ENCODE results near the gene RFX7.
A peak's percentile ranks its signal among the peaks of the same experiment; 100 is the strongest.
"Not testable (repeated sequence)": the region's sequence is repeated elsewhere in the genome, so short reads cannot be mapped to it uniquely, and the experiment has no call there.

Gene RFX7

GRCh38 chr15:56199038-56199437, 44.6 kb downstream of the RFX7 start:
- DNase-seq = no peak
- Mint-ChIP-seq H3K27ac (no peak overlapping the region), H3K4me1 (peaks cover 40% of the 10 kb centered on the region), H3K27me3 (no peaks in the 10 kb centered on the region), H3K4me3 (peak overlapping the region in 1 of 2 donors; percentile 8), H3K9me3 (no peaks in the 10 kb centered on the region)
- peak; percentile 81 for ATAC-seq

- H3K27me3 Mint-ChIP-seq = no peaks in the 10 kb centered on the region
- no peak overlapping the region for H3K27ac Mint-ChIP-seq
- peaks cover 24% of the 10 kb centered on the region for H3K4me1 Mint-ChIP-seq
- no peak overlapping the region for H3K4me3 Mint-ChIP-seq
- ATAC-seq (no peak), DNase-seq (no peak)
- no peaks in the 10 kb centered on the region for H3K9me3 Mint-ChIP-seq
Observed at GRCh38 chr15:56194035-56194434, 49.6 kb downstream of the RFX7 start.

DNA sequence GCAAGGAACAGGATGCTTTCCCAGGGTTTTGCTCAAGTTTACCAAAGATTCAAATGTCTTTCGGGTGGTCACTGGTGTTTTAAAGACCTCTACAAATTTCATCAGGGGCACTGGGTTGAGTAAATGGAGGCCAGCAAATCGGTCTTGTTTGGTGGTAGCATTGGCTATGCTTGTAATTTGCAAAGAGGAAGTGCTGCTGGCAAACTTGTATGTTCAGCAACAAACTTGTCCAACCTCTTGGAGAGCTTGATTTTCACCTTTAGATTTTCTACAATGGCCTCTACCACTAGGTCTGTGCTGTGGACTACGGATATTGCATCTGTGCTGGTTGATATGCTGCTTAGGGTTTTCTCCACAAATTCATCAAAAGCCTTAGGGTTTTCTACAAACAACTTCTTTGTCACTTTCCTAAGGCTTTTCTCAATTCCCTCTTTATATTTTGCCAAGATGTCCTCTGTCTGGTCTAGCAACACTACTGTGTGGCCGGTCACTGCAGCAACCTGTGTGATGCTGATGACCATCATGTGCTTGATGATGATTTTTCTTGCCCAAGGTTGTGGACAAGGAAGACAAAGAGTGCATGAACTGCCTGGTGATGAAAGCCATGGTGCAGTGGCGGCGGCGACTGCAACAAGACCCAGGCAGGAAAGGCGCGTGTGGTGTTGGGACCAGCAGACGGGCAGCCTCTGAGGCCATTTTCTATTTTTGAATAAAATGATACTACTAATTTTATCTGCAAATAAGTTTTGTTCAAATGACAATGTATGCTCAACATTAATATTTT, 50.8 kb downstream of the RFX7 start:
- Mint-ChIP-seq H3K27ac (no peak overlapping the region), H3K4me3 (no peak overlapping the region), H3K4me1 (peaks cover 21% of the 10 kb centered on the region), H3K9me3 (no peaks in the 10 kb centered on the region), H3K27me3 (no peaks in the 10 kb centered on the region)
- ATAC-seq = no peak
- DNase-seq = no peak

- H3K9me3 Mint-ChIP-seq = peaks cover 0 to 6% of the 10 kb centered on the region in 2 donors
- H3K27ac Mint-ChIP-seq = no peak overlapping the region
- H3K4me3 Mint-ChIP-seq = no peak overlapping the region
Observed at GRCh38 chr15:56187665-56188064, 56.0 kb downstream of the RFX7 start.

DNA sequence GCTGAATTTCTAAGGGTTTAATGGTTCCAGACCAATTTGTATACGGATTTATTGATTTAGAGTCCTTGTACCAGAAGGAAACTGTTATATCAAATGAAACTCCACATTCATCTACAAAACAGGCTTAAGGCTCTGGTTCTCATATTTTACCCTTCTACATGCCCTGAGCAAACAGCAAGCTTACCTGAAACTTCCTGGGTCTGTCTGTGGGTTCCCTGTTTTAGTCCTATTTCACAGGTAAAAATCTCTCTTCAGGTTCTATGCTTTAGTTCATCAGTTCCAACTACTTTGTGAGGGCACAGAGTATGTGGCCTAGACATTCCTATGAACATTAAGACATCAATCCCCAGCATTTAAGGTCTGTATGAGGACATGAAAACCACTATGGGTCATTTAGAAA, 57.7 kb downstream of the RFX7 start:
- peak overlapping the region in 1 of 2 donors; percentile 5 for H3K4me3 Mint-ChIP-seq
- no peaks in the 10 kb centered on the region for H3K27me3 Mint-ChIP-seq
- peaks cover 47% of the 10 kb centered on the region for H3K4me1 Mint-ChIP-seq
- no peak overlapping the region for H3K27ac Mint-ChIP-seq
- DNase-seq = no peak
- H3K9me3 Mint-ChIP-seq = peaks cover 0 to 6% of the 10 kb centered on the region in 2 donors
- ATAC-seq = no peak

More at GRCh38 chr15:56187665-56188064, 56.0 kb downstream of the RFX7 start:
- no peaks in the 10 kb centered on the region for H3K27me3 Mint-ChIP-seq
- H3K4me1 Mint-ChIP-seq = peaks cover 47% of the 10 kb centered on the region
- DNase-seq (no peak), ATAC-seq (no peak)

DNA sequence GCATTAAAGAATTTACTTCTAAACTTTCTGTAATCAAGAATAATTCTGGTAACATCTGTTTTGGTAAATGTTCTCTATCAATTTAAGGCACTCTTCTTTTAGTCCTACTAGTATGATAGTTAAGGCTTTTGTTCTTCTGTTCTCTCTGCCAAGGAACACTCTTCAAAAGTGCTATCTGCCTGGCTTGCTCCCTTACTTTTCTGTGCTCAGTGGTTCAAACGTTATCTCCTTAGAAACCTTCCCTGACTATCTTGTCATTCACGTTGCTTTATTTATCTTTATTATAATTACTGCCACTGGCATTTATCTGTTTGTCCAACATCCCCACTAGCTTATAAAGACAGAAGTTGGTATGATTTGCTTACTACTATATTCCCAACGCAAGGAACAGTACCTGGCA, 59.2 kb downstream of the RFX7 start:
- DNase-seq (no peak), ATAC-seq (no peak)
- Mint-ChIP-seq H3K4me3 (no peak overlapping the region), H3K9me3 (peaks cover 0 to 6% of the 10 kb centered on the region in 2 donors), H3K27me3 (no peaks in the 10 kb centered on the region), H3K4me1 (peaks cover 38% of the 10 kb centered on the region), H3K27ac (peak overlapping the region in 1 of 2 donors; percentile 25)

DNA sequence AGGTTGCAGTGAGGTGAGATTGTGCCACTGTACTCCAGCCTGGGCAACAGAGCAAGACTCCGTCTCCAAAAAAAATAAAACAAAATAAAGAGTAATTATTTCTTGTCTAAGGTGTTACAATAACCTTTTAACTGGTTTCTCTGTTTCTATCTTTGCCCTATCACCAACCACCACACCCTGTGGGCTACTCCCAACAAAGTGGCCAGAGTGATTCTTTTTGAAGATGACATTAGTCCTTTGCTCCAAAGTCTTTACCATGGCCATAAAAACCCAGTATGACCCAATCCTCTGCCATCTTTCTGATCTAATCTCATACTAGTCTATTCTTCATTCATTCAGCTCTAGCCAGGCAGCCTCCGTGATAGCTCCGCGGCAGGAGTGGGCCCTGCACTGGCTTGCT, 62.8 kb downstream of the RFX7 start:
- H3K27me3 Mint-ChIP-seq = no peaks in the 10 kb centered on the region
- peaks cover 0 to 6% of the 10 kb centered on the region in 2 donors for H3K9me3 Mint-ChIP-seq
- peaks cover 20% of the 10 kb centered on the region for H3K4me1 Mint-ChIP-seq
- H3K4me3 Mint-ChIP-seq = no peak overlapping the region
- ATAC-seq = no peak
- no peak overlapping the region for H3K27ac Mint-ChIP-seq
- DNase-seq = no peak

GRCh38 chr15:56176996-56177395, 66.7 kb downstream of the RFX7 start:
- Mint-ChIP-seq H3K27me3 (no peaks in the 10 kb centered on the region), H3K4me1 (peaks cover 32% of the 10 kb centered on the region), H3K9me3 (peaks cover 2 to 6% of the 10 kb centered on the region in 2 donors), H3K27ac (no peak overlapping the region), H3K4me3 (no peak overlapping the region)
- DNase-seq = no peak
- ATAC-seq = no peak

- no peak overlapping the region for H3K27ac Mint-ChIP-seq
- peaks cover 11 to 14% of the 10 kb centered on the region in 2 donors for H3K9me3 Mint-ChIP-seq
- no peak for ATAC-seq
- H3K4me1 Mint-ChIP-seq = peaks cover 42% of the 10 kb centered on the region
- DNase-seq = no peak
- H3K4me3 Mint-ChIP-seq = no peak overlapping the region
- no peaks in the 10 kb centered on the region for H3K27me3 Mint-ChIP-seq
Observed at GRCh38 chr15:56175788-56176187, 67.9 kb downstream of the RFX7 start.

GRCh38 chr15:56174649-56175048, 69.0 kb downstream of the RFX7 start:
- Mint-ChIP-seq H3K27me3 (no peaks in the 10 kb centered on the region), H3K27ac (no peak overlapping the region), H3K4me3 (no peak overlapping the region), H3K4me1 (peaks cover 49% of the 10 kb centered on the region), H3K9me3 (peaks cover 11 to 18% of the 10 kb centered on the region in 2 donors)
- ATAC-seq = no peak
- DNase-seq = no peak

GRCh38 chr15:56168394-56168793, 75.3 kb downstream of the RFX7 start:
- no peak for DNase-seq
- peak; percentile 88 for ATAC-seq
- Mint-ChIP-seq H3K27me3 (no peaks in the 10 kb centered on the region), H3K27ac (no peak overlapping the region), H3K4me3 (no peak overlapping the region), H3K9me3 (peaks cover 11 to 18% of the 10 kb centered on the region in 2 donors), H3K4me1 (peaks cover 33% of the 10 kb centered on the region)

- peaks cover 36% of the 10 kb centered on the region for H3K4me1 Mint-ChIP-seq
- no peaks in the 10 kb centered on the region for H3K9me3 Mint-ChIP-seq
- H3K27me3 Mint-ChIP-seq = no peaks in the 10 kb centered on the region
- no peak overlapping the region for H3K4me3 Mint-ChIP-seq
- DNase-seq (no peak), ATAC-seq (no peak)
- peak overlapping the region in 1 of 2 donors; percentile 82 for H3K27ac Mint-ChIP-seq
Observed at GRCh38 chr15:56165234-56165633, 78.4 kb downstream of the RFX7 start.

GRCh38 chr15:56160966-56161365, 82.7 kb downstream of the RFX7 start:
- Mint-ChIP-seq H3K27me3 (no peaks in the 10 kb centered on the region), H3K4me1 (peaks cover 33% of the 10 kb centered on the region), H3K27ac (peak overlapping the region; percentile 6 to 78), H3K9me3 (peaks cover 6% of the 10 kb centered on the region in 2 donors), H3K4me3 (peak overlapping the region in 1 of 2 donors; percentile 14)
- no peak for DNase-seq
- ATAC-seq = no peak

DNA sequence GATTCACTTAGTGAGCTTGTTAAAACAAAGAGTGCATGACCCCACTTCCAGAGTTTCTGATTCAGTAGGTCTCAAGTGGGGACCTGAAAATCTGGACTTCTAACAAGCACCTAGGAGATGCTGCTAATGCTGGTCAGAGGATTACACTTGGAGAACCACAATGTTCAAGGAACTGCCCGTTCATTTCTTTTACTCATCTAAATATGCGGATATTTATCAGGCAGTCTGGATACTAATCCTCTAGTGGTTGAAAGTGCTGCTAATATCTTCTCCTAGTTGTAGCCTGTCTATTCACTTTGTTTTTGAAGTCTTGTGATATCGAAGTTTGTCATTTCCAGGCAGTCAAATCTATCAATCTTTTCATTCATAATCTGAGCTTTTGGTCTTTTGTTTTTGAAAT, 86.8 kb downstream of the RFX7 start:
- no peak overlapping the region for H3K27ac Mint-ChIP-seq
- H3K9me3 Mint-ChIP-seq = peaks cover 28 to 34% of the 10 kb centered on the region in 2 donors
- ATAC-seq (no peak), DNase-seq (no peak)
- no peak overlapping the region for H3K4me3 Mint-ChIP-seq
- H3K4me1 Mint-ChIP-seq = peaks cover 38% of the 10 kb centered on the region
- no peaks in the 10 kb centered on the region for H3K27me3 Mint-ChIP-seq

- peaks cover 28 to 42% of the 10 kb centered on the region in 2 donors for H3K9me3 Mint-ChIP-seq
- H3K4me1 Mint-ChIP-seq = peaks cover 30% of the 10 kb centered on the region
- not testable (repeated sequence) for H3K27me3 Mint-ChIP-seq, DNase-seq, H3K27ac Mint-ChIP-seq, ATAC-seq, H3K4me3 Mint-ChIP-seq
Observed at GRCh38 chr15:56155278-56155677, 88.4 kb downstream of the RFX7 start.

DNA sequence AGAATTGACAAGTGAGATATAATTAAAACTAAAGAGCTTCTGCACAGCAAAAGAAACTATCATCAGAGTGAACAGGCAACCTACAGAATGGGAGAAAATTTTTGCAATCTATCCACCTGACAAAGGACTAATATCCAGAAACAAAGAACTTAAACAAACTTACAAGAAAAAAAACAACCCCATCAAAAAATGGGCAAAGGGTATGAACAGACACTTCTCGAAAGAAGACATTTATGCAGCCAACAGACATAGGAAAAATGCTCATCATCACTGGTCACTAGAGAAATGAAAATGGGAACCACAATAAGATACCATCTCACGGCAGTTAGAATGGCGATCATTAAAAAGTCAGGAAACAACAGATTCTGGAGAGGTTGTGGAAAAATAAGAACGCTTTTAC, 88.9 kb downstream of the RFX7 start:
- Mint-ChIP-seq H3K4me1 (peaks cover 27% of the 10 kb centered on the region), H3K9me3 (peaks cover 28 to 42% of the 10 kb centered on the region in 2 donors)
- not testable (repeated sequence) for H3K27me3 Mint-ChIP-seq, DNase-seq, ATAC-seq, H3K4me3 Mint-ChIP-seq, H3K27ac Mint-ChIP-seq

Measured in stimulated activated naive CD8-positive, alpha-beta T cell treated with anti-CD3 and anti-CD28 coated beads, Interleukin-15, amount 100 ng/mL, for 72 hours (primary cell).